Pons (tissue), 1 donor: Measurements from ENCODE around the gene PAK3.

Source experiments
- DNase-seq: peaks from one replicate; pipeline ENCODE4 v3.0.0-alpha.2; 2016; ENCODE audit warnings: low spot score

The PAK3 gene

DNA sequence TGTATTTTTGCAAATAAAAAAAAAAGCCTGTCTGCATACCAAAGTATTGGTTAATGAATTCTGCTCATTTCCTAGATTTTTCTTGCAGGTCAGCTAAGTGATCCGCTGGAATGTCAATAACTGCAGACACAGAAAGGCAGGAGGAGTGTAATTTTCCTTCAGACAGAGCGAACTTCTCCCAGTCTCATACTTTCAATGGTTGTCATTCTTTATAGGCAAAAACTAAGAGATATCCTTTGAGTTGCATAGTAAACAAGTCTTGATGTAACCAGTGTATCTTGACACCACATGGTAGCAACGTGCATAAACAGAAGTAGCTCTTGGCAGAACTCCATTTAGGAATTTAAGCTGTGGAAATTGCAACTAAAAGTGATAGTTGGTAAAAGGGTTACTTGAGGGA is 166.1 kb downstream of the PAK3 start:
- DNase-seq: no peak

DNA sequence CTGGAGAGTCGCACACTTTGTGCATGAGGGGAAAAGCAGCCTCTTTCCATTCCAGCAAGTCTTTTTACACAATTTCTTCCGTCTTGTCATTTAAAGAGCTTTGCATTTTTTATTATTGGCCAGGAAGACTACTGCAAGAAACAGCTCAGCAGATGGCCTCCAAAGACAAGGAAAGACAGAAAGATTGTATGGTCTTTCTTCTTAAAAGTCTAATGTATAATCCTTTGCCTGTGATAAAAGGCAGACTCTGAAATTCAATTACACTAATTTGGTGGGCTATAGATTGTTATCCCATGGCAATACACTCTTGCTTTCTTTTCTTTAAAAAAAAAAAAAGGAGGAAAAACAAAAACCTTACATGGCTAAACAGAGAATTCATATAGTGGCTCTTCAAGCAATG is 168.4 kb downstream of the PAK3 start:
- DNase-seq: no peak

- DNase-seq: no peak
Observed at GRCh38 chrX:111265486-111265885, 169.5 kb downstream of the PAK3 start.

- DNase-seq: no peak
Observed at GRCh38 chrX:111268506-111268905, 172.5 kb downstream of the PAK3 start.

- no peak for DNase-seq
Observed at GRCh38 chrX:111270339-111270738, 174.3 kb downstream of the PAK3 start, which contains the start of gene CAPN6. Gene CAPN6, minus strand, starts transcription at chrX:111270483. Its CDS starts 6,547 bp downstream, at chrX:111263936.
